Astrocyte of the cerebellum (primary cell): ENCODE data around the gene CHD6.

ENCODE experiments used
- DNase-seq: peaks from one replicate; pipeline ENCODE4 v3.0.0-alpha.2; 2011; ENCODE audit warnings: low read depth
- H3K4me3 ChIP-seq: 2 replicates; pipeline ENCODE4 v1.5.1; 2011; ENCODE audit warnings: mild to moderate bottlenecking, low read depth, low read length, moderate library complexity
- CTCF ChIP-seq: IDR thresholded peaks from 2 replicates; pipeline ENCODE4 v1.5.1; 2012; ENCODE audit warnings: low read length, low read depth, moderate library complexity, mild to moderate bottlenecking; ENCODE audit errors: missing control alignments
- in situ Hi-C: cut with HindIII; loops from 2 replicates; pipeline ENCODE4 v1.10.0; 2017; ENCODE audit warnings: low sequenced_read_pairs

CHD6 gene

GRCh38 chr20:41608606-41609005 lies 9.6 kb downstream of the CHD6 start:
- TF ChIP-seq CTCF: no peak
- in situ Hi-C loops: no loop called here
- no peak for DNase-seq

DNA sequence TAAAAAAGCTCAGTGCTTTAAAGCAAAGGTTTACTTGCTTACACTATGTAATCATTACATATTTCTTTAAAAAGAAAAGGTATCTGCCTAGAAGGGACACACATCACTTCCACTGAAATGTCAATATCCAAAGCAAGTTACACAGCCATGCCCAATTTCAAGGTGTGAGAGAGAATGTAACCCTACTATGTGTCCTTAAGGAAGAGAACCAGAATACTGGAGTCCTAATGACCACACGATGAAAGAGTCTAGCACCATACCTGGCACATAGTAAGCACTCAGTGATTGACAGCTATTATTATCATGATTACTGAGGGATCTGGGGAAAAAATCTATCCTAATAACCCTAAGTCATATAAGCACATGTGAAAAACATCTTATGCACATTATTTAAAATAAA lies 10.4 kb downstream of the CHD6 start:
- DNase-seq: no peak
- no peak for TF ChIP-seq CTCF
- H3K4me3 ChIP-seq: no peak overlapping the region
- in situ Hi-C loops: no loop called here

More at GRCh38 chr20:41608606-41609005, 9.6 kb downstream of the CHD6 start:
- H3K4me3 ChIP-seq: no peak overlapping the region

DNA sequence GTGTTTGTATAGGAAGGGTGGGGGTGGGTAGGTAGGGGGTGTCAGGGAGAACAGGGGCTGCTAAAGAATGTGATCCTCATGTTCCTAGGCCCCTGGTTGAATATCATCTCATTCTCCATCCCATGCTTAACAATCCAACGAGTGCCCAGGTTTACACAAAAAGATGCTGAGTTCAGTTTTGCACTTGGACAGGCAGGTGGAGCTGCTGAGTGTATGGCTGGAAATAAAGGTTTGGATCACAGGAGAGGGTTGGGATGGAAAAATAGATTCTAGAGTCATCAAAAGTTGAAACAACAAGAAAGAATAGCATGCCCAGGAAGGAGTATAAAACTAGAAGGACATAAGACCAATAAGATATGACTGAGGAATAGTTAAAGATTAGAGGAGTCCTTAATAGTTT lies 14.2 kb downstream of the CHD6 start:
- in situ Hi-C loops: no loop called here
- DNase-seq: no peak
- no peak for TF ChIP-seq CTCF
- no peak overlapping the region for H3K4me3 ChIP-seq

GRCh38 chr20:41601742-41602141 lies 16.4 kb downstream of the CHD6 start:
- in situ Hi-C loops: no loop called here
- no peak for TF ChIP-seq CTCF
- H3K4me3 ChIP-seq: no peak overlapping the region
- no peak for DNase-seq

- no peak overlapping the region for H3K4me3 ChIP-seq
- in situ Hi-C loops: no loop called here
- no peak for DNase-seq
- TF ChIP-seq CTCF: no peak
Observed at GRCh38 chr20:41600926-41601631, 17.1 kb downstream of the CHD6 start.

DNA sequence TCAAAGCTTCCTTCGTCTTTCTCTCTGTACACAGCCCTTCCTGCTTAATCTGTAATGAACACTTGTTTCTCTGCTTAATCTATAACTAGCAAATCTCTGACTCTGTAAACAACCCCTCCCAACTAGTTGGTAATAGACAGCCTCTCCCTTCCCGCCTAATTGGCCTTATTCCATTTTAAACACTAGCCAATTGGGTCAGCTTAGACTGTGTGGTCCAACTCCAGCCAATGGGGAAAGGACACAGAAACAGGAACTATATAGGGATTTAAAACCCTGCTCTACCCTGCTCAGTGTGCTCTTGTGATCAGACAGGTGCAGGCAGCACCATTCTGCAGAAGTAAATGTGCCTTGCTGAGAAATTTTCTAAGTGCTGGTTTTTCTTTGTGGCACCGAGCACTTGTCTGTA lies 18.5 kb downstream of the CHD6 start:
- no peak overlapping the region for H3K4me3 ChIP-seq
- in situ Hi-C loops: no loop called here
- TF ChIP-seq CTCF: no peak
- no peak for DNase-seq
